ENCODE measurements around the gene CACNB2.

DNA sequence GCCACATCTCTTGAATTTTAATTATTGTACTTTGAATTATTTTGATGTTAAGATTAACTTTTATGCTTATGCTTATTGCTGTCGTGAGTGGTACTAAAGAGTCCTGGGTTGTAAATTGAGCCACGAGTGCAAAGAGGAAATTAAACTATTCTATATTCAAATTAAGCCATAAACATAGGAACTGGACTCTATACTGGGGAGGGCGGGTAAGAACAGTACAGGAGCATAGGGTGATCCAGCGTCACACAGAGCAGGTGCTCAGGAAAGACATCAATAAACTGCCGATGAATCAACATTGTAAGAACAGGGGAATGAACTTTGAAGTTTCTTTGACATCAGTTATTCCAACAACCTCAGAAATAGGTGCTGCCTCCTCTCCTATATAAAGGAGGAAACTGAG lies 219.6 kb downstream of the CACNB2 start:
- TF ChIP-seq, protein P1, sequence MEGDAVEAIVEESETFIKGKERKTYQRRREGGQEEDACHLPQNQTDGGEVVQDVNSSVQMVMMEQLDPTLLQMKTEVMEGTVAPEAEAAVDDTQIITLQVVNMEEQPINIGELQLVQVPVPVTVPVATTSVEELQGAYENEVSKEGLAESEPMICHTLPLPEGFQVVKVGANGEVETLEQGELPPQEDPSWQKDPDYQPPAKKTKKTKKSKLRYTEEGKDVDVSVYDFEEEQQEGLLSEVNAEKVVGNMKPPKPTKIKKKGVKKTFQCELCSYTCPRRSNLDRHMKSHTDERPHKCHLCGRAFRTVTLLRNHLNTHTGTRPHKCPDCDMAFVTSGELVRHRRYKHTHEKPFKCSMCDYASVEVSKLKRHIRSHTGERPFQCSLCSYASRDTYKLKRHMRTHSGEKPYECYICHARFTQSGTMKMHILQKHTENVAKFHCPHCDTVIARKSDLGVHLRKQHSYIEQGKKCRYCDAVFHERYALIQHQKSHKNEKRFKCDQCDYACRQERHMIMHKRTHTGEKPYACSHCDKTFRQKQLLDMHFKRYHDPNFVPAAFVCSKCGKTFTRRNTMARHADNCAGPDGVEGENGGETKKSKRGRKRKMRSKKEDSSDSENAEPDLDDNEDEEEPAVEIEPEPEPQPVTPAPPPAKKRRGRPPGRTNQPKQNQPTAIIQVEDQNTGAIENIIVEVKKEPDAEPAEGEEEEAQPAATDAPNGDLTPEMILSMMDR (IDR thresholded peaks at IDR 0.05; ENCODE audit: low read depth, low read length, poor library complexity, severe bottlenecking), result no peak
- TF ChIP-seq EZH2phosphoT487 (IDR thresholded peaks at IDR 0.05; ENCODE audit: borderline replicate concordance, low read length), result no peak

All from DOHH2 (cell line).